NCI-H1694 (cell line): Measurements from ENCODE around the gene WWTR1.

Experiments
- DNase-seq: peaks from one replicate; lab custom pipeline; 2025; lab: John Stamatoyannopoulos, UW

The WWTR1 gene

DNA sequence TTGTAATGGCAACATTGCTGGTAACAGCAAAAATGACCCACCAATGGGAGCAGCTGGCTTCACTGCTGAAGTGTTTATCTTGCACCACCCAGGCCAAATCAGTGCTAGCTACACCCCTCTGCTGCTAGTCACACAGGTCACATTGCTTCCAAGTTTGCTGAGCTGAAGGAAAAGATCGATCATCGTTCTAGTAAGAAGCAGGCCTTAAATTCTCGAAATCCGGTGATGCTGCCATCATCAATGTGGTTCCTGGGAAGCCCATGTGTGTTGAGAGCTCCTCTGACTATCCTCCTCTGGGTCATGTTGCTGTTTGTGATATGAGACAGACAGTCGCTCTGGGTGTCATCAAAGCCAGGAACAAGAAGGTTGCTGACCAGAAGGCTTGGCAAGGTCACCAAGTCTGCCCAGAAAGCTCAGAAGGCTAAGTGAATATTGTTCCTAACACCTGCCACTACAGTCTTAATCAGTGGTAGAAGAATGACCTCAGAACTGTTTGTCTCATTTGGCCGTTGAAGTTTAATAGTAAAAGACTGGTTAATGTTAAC, 162.2 kb downstream of the WWTR1 start:
- no peak for DNase-seq

DNA sequence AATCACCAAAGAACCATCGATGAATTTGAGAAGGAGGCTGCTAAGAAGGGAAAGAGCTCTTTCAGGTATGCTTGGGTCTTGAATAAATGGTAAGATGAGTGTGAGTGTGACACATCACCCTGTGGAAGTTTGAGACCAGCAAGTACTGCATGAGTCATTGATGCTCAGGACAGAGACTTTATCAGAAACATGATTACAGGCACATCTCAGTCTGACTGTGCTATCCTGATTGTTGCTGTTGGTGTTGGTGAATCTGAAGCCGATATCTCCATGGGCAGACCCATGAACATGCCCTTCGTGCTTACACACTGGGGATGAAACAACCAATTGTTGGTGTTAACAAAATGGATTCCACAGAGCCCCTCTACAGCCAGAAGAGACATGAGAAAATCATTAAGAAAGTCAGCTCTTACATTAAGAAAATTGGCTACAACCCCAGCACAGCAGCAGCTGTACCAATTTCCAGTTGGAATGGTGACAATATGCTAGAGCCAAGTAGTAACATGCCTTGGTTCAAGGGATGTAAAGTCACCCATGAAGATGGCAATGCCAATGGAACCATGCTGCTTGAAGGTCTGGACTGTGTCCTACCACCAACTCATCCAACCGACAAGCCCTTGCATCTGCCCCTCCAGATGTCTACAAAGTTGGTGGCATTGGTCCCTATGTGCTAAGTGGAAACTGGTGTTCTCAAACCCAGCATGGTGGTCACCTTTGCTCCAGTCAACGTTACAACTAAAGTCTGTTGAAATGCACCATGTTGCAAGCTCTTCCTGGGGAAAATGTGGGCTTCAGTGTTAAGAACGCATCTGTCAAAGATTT, 162.9 kb downstream of the WWTR1 start:
- no peak for DNase-seq

DNA sequence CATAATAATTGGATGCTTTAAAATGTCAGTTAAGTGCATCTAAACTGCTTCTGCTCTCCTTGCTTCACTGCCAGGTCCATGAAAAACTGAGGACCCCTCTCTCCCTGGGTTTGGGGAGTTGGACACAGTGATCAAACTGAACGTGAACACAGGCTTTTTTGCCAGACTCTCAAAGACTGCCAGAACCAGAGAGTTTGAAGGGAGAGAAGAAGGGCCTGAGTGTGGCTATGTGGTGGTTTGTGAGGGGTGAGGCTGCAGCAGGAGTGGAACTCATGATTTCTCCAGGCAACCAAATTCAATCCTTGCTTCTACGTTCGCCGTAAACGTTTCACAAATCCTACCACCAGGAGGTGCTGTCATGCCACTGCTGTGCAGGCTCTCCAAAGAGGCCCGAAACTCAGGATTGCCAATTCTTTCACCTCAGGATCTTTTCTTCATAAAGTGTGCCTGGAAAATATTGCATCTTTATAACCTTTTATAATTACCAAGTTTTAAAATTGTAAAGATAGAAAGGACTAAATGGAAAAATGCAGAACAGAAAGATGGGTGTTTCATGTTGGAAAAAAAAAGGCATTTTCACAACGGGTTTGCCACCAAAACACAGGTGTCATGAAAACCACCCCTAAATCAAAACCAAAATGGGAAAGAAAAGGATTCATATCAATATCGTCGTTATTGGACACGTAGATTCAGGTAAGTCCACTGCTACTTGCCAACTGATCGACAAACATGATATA, 163.6 kb downstream of the WWTR1 start:
- peak; percentile 14 for DNase-seq

DNA sequence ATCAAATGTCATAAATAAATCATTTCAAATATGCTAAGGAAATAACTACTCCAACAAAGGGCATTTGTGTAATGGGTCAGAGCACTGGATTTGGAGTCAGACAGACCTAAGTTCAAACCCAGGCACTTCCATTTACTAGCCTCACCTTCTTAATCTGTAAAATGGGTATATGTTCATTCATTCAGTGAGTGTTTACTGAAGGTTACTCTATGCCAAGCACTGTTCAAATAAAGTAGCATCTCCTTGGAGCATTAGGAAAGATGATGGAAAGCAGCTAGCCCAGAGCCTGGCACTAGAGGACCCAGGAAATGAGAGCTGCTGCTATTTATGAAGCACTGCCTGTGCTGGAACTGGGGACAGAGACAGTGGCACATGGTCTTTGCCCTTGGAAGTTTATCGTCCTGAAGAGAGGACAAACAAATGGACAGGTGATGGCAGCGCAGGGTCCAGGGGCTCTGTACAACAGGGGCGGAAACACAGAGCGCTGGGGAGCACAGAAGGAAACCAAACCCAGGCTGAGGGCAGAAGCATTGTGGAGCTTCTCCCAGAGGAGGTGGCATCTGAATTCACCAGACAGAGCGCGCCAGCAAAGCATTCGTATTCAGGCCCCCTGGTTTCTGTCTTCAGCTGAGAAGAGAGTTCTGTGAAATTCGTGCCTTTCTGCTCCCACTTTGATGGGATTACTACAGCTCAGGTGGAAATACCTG, 164.4 kb downstream of the WWTR1 start:
- DNase-seq: no peak

DNA sequence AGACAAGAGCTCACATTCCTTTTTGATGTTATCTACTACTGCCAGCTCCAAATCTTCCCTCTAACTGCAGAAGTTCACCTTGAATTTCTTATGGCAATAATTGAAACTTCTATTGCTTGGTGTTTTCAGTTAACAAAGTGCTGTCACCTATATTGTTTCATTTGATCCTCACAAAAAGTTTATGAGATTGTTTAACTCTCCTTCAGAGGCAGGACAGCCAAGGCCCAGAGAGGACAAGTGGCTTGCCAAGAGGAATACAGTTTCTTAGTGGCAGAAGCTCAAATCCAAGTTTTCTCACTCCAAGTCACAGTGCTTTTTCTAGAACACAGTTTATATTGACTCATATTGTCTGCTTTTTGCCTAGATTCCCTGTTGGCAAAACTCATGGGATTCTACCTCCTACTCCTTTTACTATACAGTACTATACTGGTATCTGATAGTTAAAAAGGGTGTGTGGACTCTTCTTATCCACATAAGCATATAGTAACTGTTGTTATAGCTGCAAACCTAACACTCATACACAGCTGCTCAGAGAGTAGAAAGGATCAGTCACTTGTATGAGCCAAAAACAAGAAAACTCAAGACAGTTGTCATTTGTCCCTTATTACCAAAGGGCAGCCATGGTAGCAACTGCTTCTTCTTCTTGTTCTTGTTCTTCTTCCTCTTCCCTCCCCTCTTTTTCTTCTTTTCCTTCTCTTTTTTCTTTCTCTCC, 167.4 kb downstream of the WWTR1 start:
- DNase-seq: no peak

DNA sequence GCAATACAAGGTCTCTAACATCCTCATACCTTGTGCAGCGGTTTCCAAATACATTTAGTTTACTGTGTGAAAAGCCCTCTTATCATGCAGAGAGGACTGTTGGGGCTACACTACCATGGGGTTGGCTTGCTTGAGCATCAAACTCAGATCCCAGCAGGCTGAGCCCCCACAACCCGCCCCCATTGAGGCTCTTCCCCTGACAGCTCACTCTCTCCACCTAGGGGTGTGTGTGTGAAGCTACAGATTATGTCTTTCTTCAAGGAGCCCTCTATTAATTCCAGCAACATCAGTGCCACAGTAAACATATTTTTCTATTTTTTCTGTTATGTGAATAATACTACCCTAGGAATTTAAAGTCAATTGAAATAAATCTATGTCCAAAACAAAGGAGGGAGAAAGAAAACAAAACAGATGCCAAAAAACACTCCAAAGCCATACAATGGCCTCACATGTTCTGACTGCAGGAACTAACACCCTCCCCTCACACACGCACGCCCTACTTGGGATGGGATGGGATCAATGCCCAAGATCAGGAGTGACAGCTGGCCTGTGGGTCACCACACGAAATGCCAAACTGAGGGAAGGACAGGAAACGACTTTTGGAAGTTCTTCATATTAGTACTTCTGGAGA, 168.7 kb downstream of the WWTR1 start:
- DNase-seq: no peak

DNA sequence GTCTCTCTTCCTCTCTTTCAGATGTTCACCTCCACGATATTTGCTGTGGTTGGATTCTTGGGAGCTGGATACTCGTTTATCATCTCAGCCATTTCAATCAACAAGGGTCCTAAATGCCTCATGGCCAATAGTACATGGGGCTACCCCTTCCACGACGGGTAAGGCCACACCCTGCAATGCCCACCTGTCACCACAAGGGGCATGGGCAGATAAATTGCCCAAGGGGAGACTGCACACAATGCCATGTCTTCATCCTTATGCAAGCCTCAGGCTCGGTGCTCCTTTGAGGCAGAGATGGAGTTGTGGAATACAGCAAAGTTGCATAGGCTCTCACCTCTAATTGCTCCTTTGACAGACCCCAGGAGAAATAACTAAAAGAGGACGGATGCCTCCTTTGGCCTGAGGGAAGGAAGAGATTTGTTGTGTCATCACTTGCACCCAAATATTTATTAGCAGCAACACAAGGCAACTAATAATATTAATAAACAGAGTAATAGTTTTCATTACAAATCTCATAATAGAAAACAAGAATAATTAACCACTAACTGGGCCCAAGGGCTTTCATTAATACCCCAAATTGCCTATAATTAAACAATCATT, 170.1 kb downstream of the WWTR1 start:
- DNase-seq: no peak

DNA sequence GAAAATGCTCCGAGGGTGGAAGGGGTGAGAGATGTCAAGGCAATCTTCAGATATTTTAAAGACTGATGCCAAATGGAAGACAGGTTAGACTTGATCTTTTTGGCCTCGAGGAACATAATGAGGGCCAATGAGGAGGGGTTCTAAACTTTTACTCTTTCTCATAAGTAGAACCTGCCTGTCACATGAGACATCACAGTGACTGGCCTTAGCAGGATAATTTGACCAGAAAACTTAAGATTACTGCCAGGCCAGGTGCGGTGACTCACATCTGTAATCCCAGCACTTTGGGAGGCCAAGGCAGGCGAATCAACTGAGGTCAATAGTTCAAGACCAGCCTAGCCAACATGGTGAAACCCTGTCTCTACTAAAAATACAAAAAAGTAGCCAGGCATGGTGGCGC, 171.1 kb downstream of the WWTR1 start:
- DNase-seq: no peak

DNA sequence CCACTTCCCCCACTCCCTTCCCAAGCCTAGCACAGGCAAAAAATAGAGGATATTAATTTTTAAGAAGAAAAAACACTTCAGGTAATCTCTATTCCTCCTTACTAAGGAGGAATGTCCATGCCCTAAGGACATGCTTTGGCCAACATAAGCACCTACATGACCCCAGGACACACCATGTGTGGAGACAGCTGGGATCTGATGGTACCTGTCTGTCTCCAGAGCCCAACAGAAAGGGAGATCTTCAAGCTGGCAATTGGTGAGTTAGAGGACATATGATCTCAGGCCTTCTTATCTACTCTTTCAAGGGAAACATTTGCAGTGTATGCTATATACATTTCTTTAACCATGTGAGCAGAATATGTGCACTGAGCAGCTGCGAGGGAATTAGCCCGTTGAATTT, 176.3 kb downstream of the WWTR1 start:
- no peak for DNase-seq

DNA sequence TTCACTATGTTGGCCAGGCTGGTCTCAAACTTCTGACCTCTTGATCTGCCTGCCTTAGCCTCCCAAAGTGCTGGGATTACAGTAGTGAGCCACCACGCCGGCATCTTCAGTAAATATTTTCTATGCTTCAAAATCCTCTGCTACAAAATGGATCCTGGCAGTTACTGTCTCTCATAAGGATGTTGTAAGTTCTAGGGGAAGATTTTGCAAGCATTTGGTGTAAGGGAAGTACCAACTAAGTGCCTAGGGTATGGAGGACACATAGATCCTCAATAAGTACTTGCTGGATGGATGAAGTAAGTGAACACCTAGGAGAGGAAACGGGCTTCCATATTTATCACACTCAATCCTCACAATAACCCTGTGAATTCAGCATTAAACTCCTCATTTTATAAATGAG, 176.8 kb downstream of the WWTR1 start:
- DNase-seq: no peak

DNA sequence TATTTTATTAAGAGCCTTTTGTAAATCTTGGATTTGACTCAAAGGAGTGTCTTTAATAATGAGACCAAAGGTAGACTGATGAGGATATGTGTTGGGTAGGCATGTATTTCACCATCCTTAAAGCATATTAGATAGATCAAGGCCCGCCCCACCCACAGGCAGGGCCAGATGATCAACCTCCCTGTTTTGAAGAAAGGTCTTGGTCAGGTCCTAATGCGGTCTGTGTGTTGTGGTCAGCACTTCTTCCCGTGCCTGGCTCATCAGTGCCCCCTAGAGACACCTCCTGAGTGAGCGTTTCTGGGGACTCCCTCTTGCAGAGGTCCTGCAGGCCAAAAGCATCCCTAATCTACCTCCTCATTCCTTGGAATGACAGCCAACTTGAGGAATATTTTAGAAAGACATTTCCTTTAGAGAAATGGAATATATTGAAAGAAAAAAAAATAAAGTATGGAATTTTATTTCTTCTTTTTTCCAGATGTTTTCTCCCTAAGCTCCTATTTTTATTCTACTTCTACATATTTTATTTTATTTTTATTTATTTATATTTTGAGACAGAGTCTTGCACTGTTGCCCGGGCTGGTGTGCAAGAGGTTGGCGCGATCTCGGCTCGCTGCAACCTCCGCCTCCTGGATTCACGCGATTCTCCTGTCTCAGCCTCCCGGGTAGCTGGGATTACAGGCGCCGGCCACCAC, 177.4 kb downstream of the WWTR1 start:
- DNase-seq: no peak

DNA sequence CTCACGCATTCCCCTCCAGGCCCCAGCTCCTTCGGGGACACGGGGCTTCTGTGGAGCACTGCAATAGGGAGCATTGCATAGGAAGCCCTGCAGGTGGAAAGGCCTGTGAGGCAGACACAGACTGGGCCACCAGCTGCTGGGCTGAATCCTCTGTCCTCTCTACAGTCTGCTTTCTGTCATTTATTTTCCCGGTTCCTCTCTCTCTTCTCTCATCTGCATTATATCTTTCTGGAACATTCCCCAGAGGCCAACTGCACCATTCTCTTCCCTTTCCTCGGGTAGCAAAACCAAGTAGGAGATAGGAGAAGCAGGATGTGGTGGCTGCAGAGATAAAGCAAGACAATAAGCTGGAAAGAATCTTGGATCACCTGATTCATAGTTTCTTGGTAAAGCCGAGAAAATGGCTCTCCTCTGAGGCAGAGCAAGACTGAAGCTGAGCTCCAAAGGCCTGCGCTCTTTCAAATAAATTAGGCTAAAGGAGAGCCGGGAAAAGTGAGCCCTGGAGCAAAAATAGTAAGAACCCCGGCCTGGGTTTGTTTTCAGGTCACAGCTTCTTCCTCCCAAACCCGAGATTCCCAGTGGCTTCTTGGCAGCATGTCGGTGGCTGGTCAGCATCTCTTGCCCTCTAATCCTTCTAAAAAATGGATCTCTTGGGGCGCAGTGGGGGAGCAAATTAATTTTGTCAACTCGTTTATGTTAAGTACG, 178.1 kb downstream of the WWTR1 start:
- DNase-seq: no peak

DNA sequence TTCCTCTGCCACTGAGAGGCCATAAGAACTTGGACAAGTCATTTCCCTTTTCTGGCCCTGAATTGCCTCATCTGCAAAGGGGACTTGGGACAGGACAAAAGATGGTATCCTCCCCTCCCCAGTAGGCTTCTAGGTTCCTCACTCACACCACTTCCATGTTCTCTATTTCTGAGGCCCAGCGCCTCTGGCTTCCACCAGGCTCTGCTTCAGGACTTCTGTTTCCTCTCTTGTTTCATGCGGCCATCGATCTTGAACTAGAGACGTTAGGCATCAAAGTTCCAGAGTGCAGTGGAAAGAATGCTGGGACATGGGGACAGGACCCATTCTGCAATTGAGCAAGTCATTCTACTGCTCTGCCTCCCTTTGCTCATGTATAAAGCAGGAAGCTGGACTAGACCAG, 181.6 kb downstream of the WWTR1 start:
- DNase-seq: no peak

DNA sequence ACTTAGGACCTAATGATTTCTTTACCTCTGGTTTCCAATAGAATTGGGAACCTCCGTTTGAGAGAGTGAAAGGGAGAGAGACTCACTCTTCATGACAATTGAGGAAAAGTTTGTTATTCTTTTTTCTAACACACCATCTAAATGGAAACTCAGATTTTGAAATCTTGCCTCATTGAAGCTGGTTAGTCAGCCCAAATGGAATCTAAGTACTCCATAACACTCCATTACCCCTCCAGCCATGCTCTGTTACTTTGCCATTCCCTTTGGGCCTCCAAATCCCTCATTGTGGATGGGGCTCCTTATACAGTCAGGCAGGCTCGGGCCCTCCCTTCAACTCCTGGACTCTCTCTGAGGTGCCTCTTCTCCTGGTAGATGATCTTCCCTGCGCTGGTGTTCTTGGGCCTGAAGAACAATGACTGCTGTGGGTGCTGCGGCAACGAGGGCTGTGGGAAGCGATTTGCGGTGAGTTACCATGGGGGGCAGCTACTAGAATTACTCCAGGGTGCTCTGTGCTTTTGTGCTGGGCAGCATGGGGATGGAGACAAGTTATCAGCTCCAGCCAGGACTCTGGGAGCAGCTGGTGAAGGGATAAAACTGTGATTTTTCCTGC, 182.3 kb downstream of the WWTR1 start:
- no peak for DNase-seq

DNA sequence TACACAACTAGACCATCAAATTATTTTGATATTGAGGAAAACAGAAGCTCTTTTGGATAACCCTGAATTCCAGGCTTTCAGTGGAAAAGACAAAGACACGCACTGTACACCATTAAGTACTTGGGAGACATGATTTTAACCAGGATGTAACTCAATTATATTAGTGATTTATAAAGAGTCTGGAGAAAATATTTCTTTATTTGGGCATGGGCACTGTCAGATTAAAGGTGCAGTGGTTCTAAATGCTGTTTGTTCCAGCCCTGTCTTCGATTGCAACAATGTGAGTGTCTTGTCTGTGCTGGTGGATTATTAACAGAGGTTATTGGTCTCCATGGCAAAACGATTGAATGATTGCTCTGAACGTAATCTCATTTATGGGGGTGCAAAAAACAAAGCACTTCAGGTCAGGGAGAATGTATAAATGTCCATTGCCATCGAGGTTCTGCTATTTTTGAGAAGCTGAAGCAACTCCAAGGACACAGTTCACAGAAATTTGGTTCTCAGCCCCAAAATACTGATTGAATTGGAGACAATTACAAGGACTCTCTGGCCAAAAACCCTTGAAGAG, 183.5 kb downstream of the WWTR1 start, which contains the start of gene TM4SF4:
TM4SF4 (plus strand) TSS at position 448 of the 568 bp plus-strand sequence. CDS start 181 bp downstream, outside the sequence.
- DNase-seq: no peak

DNA sequence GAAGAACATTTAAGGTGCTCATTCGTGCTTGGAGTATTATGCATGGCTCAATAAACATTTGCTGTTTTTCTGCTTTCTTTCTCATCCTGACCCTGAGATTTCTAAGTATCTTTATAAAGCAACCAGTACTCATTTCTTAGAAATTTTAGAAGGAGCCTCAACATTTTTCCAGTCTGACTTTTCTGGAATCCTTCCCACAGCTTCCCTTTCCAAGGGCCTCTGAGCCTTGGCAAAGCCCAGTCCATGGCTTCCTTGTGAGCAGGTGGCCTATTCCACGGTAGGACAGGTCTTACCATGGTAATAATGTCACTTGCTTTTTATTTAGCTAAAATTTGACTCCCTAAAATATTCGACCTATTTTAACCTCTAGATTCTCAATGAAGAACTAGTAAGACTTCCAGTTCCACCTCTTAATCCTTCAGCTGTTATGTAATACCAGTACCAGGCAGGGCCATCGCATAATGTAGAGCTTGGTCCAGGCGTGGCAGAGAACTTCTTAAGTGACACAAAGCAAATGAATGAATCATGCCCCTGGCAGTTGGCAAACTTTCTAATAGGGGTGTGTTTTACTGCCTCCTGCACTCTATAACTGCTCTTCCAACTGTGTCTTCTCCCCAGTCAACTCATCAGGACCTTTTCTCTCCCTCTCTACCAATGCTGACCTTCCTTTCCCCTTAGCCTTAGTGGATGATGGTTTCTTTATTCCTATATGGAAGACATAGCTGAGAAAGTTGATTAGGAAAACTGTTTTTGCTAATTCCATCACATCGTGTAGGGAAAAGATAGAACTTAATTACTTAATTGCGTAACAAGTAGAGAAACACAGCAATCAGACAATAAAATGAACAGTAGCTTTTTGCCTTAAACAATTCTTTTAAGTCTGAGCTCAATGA, 184.2 kb downstream of the WWTR1 start:
- no peak for DNase-seq

DNA sequence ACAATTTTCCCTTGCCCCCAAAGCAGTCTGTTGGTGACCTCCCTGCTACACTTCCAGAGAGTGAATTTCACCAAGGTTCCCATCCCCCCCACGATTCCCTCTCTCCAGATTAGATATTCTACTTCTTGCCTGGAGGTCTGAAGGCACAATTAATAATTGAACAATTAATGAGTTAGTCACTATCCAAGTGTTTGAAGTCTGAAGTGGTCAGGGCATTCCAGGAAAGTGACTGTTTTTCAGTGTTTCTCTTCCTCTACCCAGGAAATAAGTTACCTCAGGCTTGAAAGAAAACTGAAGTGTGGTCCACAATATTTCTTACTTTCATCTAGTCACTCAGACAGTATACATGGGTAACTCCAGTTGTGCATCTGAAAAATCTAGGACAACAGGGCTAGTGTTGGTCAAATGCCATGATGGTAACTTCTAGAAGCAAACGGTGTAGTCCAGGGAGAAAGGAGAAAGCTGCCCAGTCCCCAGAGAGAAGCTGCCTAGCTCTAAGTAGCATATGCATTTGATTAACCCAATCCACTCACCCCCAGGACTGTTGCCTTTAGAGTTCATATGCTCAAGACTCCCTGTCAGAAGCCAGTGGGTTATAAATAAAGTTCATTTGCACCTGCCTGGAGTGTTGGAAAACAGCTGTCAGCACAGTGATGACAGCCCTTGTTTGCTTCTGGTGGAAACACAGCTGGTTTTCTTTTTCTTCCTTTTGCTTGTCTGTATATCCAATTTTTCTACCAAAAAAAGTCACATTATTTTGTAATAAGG, 185.6 kb downstream of the WWTR1 start:
- no peak for DNase-seq
